ENCODE data around the gene TSHZ2. TPM values are rescaled to one million over a fixed set of nuclear protein-coding genes. Genes with fewer than 3 reads are reported as not detected.

Gene TSHZ2
- total and polyA plus RNA-seq, 2 donors (not counting 1 experiment from before 2014, with no cell fraction given) = 1.00 to 5.7 TPM

- Mint-ChIP-seq H3K9me3 (ENCODE audit: insufficient read depth) (no peaks in the 10 kb centered on the region), H3K27me3 (peaks cover 21% of the 10 kb centered on the region), H3K4me1 (no peaks in the 10 kb centered on the region), H3K4me3 (no peak overlapping the region), H3K27ac (no peak overlapping the region)
- Histone ChIP-seq H3K27ac (ENCODE audit: low read length in 2 of 2) (no peak overlapping the region), H3K36me3 (replicated peaks in 1 of 2; ENCODE audit: control extremely low read depth in 1 of 2, control insufficient read depth in 1 of 2, extremely low read depth in 1 of 2, insufficient read depth in 2 of 2, low read length in 1 of 2) (no peaks in the 10 kb centered on the region), H2AFZ (ENCODE audit: insufficient read depth, low read depth, low read length, poor library complexity, severe bottlenecking) (no peak overlapping the region), H3K4me2 (replicated peaks; ENCODE audit: low read depth, low read length, poor library complexity, severe bottlenecking) (no peak overlapping the region), H3K4me3 (ENCODE audit: control extremely low read depth in 1 of 5, extremely low read depth in 1 of 5, insufficient read depth in 1 of 5, low read depth in 2 of 5, low read length in 4 of 5) (no peak overlapping the region), H3K4me1 (ENCODE audit: control insufficient read depth in 2 of 2, insufficient read depth in 2 of 2, low read length in 2 of 2) (no peaks in the 10 kb centered on the region), H3K9me3 (ENCODE audit: control extremely low read depth in 1 of 3, control insufficient read depth in 2 of 3, insufficient read depth in 1 of 3, low read length in 2 of 3) (no peaks in the 10 kb centered on the region), H3K27me3 (replicated peaks in 1 of 4; ENCODE audit: control extremely low read depth in 1 of 4, control insufficient read depth in 3 of 4, insufficient read depth in 4 of 4, low read length in 3 of 4) (peaks cover 0 to 3% (median 0%) of the 10 kb centered on the region in 4 experiments), H3K79me2 (ENCODE audit: control insufficient read depth, insufficient read depth, low read length) (no peaks in the 10 kb centered on the region), H3K9ac (ENCODE audit: low read length) (no peak overlapping the region), H4K20me1 (ENCODE audit: control insufficient read depth, insufficient read depth, low read length, poor library complexity, severe bottlenecking) (no peaks in the 10 kb centered on the region)
- ChIA-PET CTCF (interaction anchor here (0.8 kb wide), 1 partner anchor 165 kb away, joined by 3 read pairs; no protein-coding TSS in a partner anchor), POLR2A (no interaction called here)
- TF ChIP-seq EZH2 (IDR thresholded peaks at IDR 0.05; ENCODE audit: borderline replicate concordance, insufficient read depth, low read depth, low read length, poor library complexity, severe bottlenecking) (no peak), CTCF (IDR thresholded peaks at IDR 0.05) (no peak)
- DNase-seq (no peak), ATAC-seq (ENCODE audit: low read depth) (no peak)
- intact Hi-C loops (cut with micrococcal nuclease) = no loop called here
- 73% methylated on average over 3 of the region's 3 CpGs for WGBS (ENCODE audit: insufficient coverage)
These were observed 209.8 kb downstream of the TSHZ2 start for GRCh38 chr20:53181866-53182376.

DNA sequence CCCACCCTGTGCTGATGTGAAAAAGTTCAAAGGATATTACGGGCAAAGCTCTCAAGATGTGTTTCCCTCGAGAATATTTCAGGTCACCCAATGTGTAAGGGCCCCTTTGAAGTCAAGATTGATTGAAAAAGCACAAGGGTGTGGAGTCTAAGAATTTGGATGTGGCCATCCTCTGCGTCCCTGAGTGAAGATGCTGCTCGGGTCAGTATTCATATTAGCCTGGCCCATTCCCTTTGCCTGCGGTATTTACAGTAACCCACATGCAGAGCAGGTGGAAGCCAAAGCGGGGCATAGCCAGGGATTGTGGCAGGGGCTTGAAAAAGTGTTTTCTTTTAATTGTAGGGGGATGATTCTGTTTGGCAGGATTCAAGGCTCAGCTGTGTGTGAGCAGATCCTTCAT, 211.0 kb downstream of the TSHZ2 start:
- POLR2A ChIA-PET = interaction anchor here (0.5 kb wide), 1 partner anchor 10 kb away, joined by 3 read pairs; no protein-coding TSS in a partner anchor
- H2AFZ ChIP-seq (ENCODE audit: insufficient read depth, low read depth, low read length, poor library complexity, severe bottlenecking) = no peak overlapping the region
- DNase-seq (no peak), ATAC-seq (ENCODE audit: low read depth) (no peak)
- Mint-ChIP-seq H3K27me3 (peaks cover 20% of the 10 kb centered on the region), H3K9me3 (ENCODE audit: insufficient read depth) (no peaks in the 10 kb centered on the region), H3K4me1 (peaks cover 8% of the 10 kb centered on the region), H3K4me3 (no peak overlapping the region), H3K27ac (no peak overlapping the region)
- no peak overlapping the region for H3K4me2 ChIP-seq (replicated peaks; ENCODE audit: low read depth, low read length, poor library complexity, severe bottlenecking)
- no peak overlapping the region for H3K27ac ChIP-seq (ENCODE audit: low read length in 2 of 2)
- no peaks in the 10 kb centered on the region for H3K79me2 ChIP-seq (ENCODE audit: control insufficient read depth, insufficient read depth, low read length)
- H4K20me1 ChIP-seq (ENCODE audit: control insufficient read depth, insufficient read depth, low read length, poor library complexity, severe bottlenecking) = no peaks in the 10 kb centered on the region
- H3K4me1 ChIP-seq (ENCODE audit: control insufficient read depth in 2 of 2, insufficient read depth in 2 of 2, low read length in 2 of 2) = no peaks in the 10 kb centered on the region
- WGBS (ENCODE audit: insufficient coverage) = 92% methylated on average over 5 of the region's 6 CpGs
- no peaks in the 10 kb centered on the region for H3K36me3 ChIP-seq (replicated peaks in 1 of 2; ENCODE audit: control extremely low read depth in 1 of 2, control insufficient read depth in 1 of 2, extremely low read depth in 1 of 2, insufficient read depth in 2 of 2, low read length in 1 of 2)
- no peak overlapping the region for H3K9ac ChIP-seq (ENCODE audit: low read length)
- intact Hi-C loops (cut with micrococcal nuclease) = no loop called here
- no peak overlapping the region for H3K4me3 ChIP-seq (ENCODE audit: control extremely low read depth in 1 of 5, extremely low read depth in 1 of 5, insufficient read depth in 1 of 5, low read depth in 2 of 5, low read length in 4 of 5)
- H3K9me3 ChIP-seq (ENCODE audit: control extremely low read depth in 1 of 3, control insufficient read depth in 2 of 3, insufficient read depth in 1 of 3, low read length in 2 of 3) = no peaks in the 10 kb centered on the region
- TF ChIP-seq EZH2 (IDR thresholded peaks at IDR 0.05; ENCODE audit: borderline replicate concordance, insufficient read depth, low read depth, low read length, poor library complexity, severe bottlenecking) = no peak
- TF ChIP-seq CTCF (IDR thresholded peaks at IDR 0.05) = no peak
- CTCF ChIA-PET = no interaction called here
- H3K27me3 ChIP-seq (replicated peaks in 1 of 4; ENCODE audit: control extremely low read depth in 1 of 4, control insufficient read depth in 3 of 4, insufficient read depth in 4 of 4, low read length in 3 of 4) = peaks cover 0 to 3% (median 0%) of the 10 kb centered on the region in 4 experiments
